ENCODE data around the gene SMIM43.
"Not testable (repeated sequence)": the region's sequence is repeated elsewhere in the genome, so short reads cannot be mapped to it uniquely, and the experiment has no call there.

SMIM43 gene

DNA sequence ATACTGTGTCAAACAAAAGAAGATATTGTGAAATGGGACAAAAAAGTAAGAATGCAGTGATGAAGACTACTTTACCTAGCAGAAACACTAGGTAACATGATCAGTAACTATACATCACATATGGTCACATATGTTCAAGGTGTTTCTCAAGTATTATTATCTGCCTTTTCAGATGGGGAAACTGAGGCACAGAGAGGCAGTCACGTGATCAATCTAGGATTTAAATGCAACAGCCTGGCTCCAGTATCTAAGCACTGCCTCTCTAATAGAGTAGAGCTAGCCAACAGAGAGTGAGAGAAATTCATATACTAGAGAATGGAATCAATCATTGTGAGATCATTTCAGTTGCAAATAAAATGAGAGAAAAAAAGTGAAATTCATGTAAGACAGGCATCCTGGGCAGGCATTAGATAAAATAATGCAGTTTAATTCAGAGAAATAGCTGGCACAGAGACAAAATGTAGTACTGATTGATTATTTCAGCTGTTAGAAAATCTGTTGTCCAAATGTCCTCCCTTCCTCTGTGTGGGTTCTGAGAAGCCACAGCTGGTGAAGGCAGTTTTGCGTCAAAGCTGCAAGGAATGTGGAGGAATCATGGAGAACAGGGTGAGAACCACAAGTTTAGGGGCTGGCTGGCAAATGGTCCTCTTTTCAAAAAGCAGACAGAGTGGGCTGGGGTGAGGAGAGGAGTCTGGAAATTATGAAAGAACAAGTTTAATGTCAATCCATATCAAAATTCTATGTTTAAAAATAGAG, 26.0 kb downstream of the SMIM43 start:
- H3K9me3 ChIP-seq, result no peaks in the 10 kb centered on the region
- H3K4me1 ChIP-seq, result no peaks in the 10 kb centered on the region
- no peaks in the 10 kb centered on the region for H3K36me3 ChIP-seq (replicated peaks)
- DNase-seq (ENCODE audit: low spot score in 2 of 2), result no peak
- H3K27me3 ChIP-seq (ENCODE audit: low read depth), result no peaks in the 10 kb centered on the region
- in situ Hi-C loops (cut with MboI; ENCODE audit: low sequenced_read_pairs), result no loop called here
- no peak overlapping the region for H3K4me3 ChIP-seq

DNA sequence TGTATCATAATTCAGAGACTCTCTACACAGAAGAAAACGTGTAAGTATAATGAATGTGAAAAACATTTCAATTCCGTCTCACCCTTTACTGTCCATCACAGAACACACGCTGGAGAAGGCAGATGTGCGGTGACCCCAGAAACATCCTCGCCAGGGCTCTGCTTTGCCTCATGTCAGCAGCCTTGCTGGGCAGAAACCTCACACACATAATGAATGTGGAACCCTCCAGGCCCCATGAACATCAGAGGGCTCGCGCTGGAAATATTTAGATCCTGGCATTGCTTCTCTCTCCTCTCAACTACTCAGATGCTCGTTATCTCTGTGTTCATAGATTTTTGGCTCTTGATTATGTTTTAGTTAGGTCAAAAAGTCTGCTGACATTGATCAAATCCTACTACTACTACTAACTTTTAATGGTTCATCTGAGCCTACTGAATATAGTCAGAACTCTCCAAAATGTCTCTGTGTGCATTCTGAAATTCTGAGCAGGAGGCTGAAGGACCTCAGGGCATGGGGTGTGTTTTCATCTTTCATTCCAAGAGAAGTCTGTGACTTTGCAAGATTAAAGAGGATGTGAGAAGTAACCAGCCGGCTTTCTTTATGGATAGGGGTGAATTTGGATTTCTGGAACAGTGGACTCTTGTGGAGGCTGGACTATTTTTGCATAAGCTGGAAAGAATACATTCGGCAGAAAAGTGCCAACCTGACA, 27.0 kb downstream of the SMIM43 start:
- Histone ChIP-seq H3K9me3 (no peaks in the 10 kb centered on the region), H3K4me1 (no peaks in the 10 kb centered on the region), H3K4me3 (no peak overlapping the region), H3K36me3 (replicated peaks) (no peaks in the 10 kb centered on the region), H3K27me3 (ENCODE audit: low read depth) (no peaks in the 10 kb centered on the region)
- in situ Hi-C loops (cut with MboI; ENCODE audit: low sequenced_read_pairs), result no loop called here
- DNase-seq (ENCODE audit: low spot score in 2 of 2), result no peak

DNA sequence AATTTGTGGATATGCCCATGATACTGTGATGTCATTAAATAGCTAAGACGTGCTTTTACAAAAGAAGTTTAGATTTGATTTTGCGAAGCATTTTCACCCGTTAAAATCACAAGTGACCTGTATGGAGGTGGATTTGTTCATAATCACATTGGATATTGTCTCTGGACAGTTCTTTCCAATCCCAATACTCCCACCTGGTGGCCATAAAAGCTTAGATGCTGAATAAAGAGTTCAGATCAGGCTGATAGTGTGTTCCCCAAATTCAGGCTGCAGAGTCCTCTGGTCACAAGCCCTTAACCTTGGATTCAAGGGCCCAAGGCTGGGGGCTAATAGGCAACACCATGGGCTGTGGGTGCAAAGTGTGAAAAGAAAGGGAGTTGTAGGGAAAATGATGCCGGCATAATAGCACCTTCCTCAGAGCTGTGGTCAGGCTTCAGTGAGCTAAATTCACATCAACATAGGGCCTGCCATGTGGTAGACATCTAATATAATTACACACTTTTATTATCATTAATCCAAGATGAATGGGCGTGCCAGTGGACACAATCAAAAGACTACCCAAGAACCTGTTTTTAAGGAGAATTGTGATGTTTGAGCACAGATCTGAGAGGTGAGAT, 28.1 kb downstream of the SMIM43 start:
- no peaks in the 10 kb centered on the region for H3K9me3 ChIP-seq
- no peaks in the 10 kb centered on the region for H3K27me3 ChIP-seq (ENCODE audit: low read depth)
- H3K4me1 ChIP-seq, result no peaks in the 10 kb centered on the region
- H3K36me3 ChIP-seq (replicated peaks), result no peaks in the 10 kb centered on the region
- DNase-seq (ENCODE audit: low spot score in 2 of 2), result peak; percentile 43 to 67
- H3K4me3 ChIP-seq, result no peak overlapping the region
- in situ Hi-C loops (cut with MboI; ENCODE audit: low sequenced_read_pairs), result no loop called here

DNA sequence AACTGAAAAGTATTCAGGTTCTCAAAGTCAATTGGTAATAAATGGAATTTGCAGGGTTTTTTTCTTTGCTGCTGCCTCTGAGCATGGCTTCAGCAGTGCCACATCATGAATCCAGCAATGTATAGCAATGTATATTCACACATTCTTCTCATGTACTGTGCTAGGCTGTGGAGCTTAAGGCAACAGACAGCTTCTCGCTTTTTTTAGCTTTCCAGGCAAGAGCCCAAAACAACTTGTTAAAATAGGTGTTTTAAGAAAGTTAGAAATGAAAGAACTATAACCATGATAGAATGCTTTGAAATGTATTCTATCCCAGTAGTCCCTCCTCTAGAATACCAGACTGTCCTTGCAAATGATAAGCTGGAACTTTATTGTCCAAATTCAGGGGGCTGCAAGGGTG, 30.4 kb downstream of the SMIM43 start:
- no peak overlapping the region for H3K4me3 ChIP-seq
- H3K9me3 ChIP-seq, result no peaks in the 10 kb centered on the region
- H3K27me3 ChIP-seq (ENCODE audit: low read depth), result no peaks in the 10 kb centered on the region
- H3K4me1 ChIP-seq, result no peaks in the 10 kb centered on the region
- DNase-seq (ENCODE audit: low spot score in 2 of 2), result no peak
- H3K36me3 ChIP-seq (replicated peaks), result no peaks in the 10 kb centered on the region
- in situ Hi-C loops (cut with MboI; ENCODE audit: low sequenced_read_pairs), result no loop called here

DNA sequence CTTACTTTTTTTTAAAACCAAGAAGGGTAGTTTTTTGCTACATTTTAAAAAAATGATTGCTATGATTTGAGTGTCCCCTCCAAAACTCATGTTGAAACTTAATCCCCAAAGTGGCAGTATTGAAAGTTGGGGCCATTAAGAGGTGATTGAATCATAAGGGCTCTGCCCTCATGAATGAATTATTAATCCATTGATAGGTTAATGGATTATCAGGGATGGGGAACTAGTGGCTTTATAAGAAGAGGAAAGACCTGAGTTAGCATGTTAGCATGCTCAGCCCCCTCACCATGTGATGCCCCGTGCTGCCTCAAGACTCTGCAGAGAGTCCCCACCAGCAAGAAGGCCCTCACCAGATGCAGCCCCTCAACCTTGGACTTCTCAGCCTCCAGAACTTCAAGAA, 31.0 kb downstream of the SMIM43 start:
- in situ Hi-C loops (cut with MboI; ENCODE audit: low sequenced_read_pairs), result no loop called here
- Histone ChIP-seq H3K9me3 (no peaks in the 10 kb centered on the region), H3K36me3 (replicated peaks) (no peaks in the 10 kb centered on the region), H3K27me3 (ENCODE audit: low read depth) (no peaks in the 10 kb centered on the region), H3K4me3 (no peak overlapping the region), H3K4me1 (no peaks in the 10 kb centered on the region)
- DNase-seq (ENCODE audit: low spot score in 2 of 2), result no peak

DNA sequence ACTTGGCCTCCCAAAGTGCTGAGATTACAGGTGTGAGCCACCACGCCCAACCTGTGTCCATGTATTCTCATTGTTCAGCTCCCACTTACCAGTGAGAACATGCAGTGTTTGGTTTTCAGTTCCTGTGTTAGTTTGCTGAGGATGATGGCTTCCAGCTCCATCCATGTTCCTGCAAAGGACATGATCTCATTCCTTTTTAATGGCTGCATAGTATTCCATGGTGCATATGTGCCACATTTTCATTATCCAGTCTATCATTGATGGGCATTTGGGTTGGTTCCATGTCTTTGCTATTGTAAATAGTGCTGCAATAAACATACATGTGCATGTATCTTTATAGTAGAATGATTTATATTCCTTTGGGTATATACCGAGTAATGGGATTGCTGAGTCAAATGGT, 35.2 kb downstream of the SMIM43 start:
- H3K27me3 ChIP-seq (ENCODE audit: low read depth); H3K9me3 ChIP-seq; H3K36me3 ChIP-seq (replicated peaks); in situ Hi-C loops (cut with MboI; ENCODE audit: low sequenced_read_pairs); H3K4me1 ChIP-seq; DNase-seq (ENCODE audit: low spot score in 2 of 2); H3K4me3 ChIP-seq: not testable (repeated sequence)

DNA sequence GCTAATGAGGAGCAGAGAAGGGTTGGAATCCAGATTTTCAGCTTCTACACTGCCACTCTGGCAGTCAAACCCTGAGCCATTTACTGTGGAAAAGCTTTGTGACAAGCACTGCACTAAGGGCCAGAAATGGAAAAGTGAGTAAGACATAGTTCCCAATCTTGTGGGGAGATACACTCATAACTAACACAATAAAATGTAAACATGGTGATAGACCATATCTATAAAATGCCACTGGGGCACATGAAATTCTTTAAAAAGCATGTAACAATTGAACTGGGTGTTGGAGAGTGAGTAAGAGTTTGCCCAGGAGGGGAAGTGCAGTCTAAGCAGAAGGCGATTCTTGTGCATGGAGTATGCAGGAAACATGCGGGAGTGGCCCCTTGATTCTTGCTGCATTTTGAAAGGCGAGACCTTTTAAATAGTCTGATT, 36.2 kb downstream of the SMIM43 start:
- no peaks in the 10 kb centered on the region for H3K9me3 ChIP-seq
- no peak for DNase-seq (ENCODE audit: low spot score in 2 of 2)
- in situ Hi-C loops (cut with MboI; ENCODE audit: low sequenced_read_pairs), result no loop called here
- H3K4me3 ChIP-seq, result no peak overlapping the region
- H3K4me1 ChIP-seq, result no peaks in the 10 kb centered on the region
- H3K27me3 ChIP-seq (ENCODE audit: low read depth), result no peaks in the 10 kb centered on the region
- no peaks in the 10 kb centered on the region for H3K36me3 ChIP-seq (replicated peaks)

DNA sequence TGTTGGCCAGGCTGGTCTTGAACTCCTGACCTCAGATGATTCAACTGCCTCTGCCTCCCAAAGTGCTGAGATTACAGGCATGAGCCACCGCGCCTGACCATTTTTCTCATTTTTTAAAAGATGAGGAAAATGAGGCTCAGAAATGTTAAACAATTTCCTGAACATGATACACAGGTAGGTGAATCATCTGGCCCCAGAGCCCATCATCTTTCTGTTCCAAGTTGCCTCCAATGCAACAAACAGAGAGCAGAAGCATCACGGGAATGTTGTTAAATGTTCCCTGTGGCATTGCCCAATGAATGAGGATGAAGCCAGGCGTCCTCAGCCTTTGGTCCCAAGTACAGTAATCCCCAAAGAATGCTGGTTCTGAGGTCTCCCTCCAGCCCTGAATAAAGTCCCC, 36.9 kb downstream of the SMIM43 start:
- no peaks in the 10 kb centered on the region for H3K4me1 ChIP-seq
- H3K4me3 ChIP-seq, result no peak overlapping the region
- H3K9me3 ChIP-seq, result no peaks in the 10 kb centered on the region
- in situ Hi-C loops (cut with MboI; ENCODE audit: low sequenced_read_pairs), result no loop called here
- no peaks in the 10 kb centered on the region for H3K27me3 ChIP-seq (ENCODE audit: low read depth)
- DNase-seq (ENCODE audit: low spot score in 2 of 2), result no peak
- H3K36me3 ChIP-seq (replicated peaks), result no peaks in the 10 kb centered on the region

DNA sequence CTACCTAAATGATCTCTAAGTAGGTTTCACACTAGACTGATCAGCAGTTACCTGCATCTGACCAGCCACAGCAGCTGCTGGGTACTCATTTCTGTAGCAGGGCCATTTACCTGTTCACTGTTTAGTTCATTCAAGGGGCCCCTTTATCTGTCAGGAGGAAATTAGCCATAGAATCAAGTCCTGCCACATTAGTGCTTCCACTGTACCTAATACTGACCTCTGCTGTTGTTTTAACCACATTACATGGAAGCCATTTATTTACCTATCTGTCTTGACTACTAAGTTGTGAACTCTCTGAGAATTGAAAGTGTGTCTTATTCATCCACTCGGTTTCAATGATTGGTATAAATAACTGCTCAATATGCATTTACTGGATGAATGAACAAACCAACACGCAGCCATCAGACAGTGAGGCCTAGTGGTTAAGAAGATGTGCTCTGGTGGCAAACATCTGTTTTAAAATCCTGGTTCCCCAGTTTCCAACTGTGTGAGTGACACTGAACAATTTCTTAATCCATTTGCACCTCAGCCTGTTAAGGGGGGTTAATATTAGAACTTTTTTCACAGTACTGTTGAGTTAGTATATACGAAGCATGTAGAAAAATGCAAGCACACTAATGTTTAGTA, 38.2 kb downstream of the SMIM43 start:
- H3K4me3 ChIP-seq, result no peak overlapping the region
- H3K27me3 ChIP-seq (ENCODE audit: low read depth), result no peaks in the 10 kb centered on the region
- in situ Hi-C loops (cut with MboI; ENCODE audit: low sequenced_read_pairs), result no loop called here
- no peaks in the 10 kb centered on the region for H3K9me3 ChIP-seq
- no peaks in the 10 kb centered on the region for H3K4me1 ChIP-seq
- no peaks in the 10 kb centered on the region for H3K36me3 ChIP-seq (replicated peaks)
- DNase-seq (ENCODE audit: low spot score in 2 of 2), result peak in 1 of 2 experiments; percentile 71

DNA sequence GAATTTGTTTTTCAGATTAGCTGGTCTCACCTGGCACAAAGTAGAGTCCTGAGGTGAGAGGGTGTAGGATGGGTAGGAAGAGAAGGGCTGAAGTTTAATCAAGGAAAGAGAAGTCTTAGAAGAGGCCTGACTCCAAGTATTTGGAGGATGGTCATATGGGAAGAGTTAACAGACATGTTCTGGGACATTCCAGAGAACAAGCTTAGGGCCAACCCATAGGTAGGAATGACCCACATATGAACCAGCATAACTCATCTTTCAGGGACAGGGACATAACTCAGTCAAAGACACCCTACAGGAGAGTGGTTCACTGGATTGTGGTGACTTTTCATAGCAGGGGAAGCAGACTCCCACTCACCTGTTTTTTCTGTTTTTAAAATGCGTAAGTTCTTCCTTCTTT, 40.3 kb downstream of the SMIM43 start:
- no peak for DNase-seq (ENCODE audit: low spot score in 2 of 2)
- in situ Hi-C loops (cut with MboI; ENCODE audit: low sequenced_read_pairs), result no loop called here
- no peaks in the 10 kb centered on the region; the same call in 1 of the 2 replicates for H3K4me1 ChIP-seq
- no peaks in the 10 kb centered on the region for H3K9me3 ChIP-seq
- no peak overlapping the region for H3K4me3 ChIP-seq
- no peaks in the 10 kb centered on the region for H3K27me3 ChIP-seq (ENCODE audit: low read depth)
- no peaks in the 10 kb centered on the region for H3K36me3 ChIP-seq (replicated peaks)

DNA sequence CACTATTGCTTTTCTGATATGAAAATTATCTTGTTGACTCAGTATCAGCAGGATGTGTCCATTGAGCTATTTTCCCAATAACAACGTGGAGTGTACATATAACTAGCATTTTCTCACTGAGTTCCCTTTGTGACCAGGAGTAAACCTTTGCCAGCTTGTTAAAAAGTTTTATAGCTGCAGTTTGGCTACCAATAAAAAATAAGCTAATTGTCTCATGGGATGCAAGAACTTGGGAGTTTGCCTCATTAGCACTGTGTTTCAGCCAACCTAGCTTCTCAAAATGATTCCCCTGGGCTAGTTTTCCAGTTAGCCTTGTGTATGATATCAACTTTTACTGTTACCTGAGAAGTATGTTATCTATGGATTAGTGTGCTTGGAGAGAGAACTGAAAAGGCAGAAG, 43.3 kb downstream of the SMIM43 start:
- H3K4me1 ChIP-seq, result no peaks in the 10 kb centered on the region; the same call in 1 of the 2 replicates
- no peaks in the 10 kb centered on the region for H3K27me3 ChIP-seq (ENCODE audit: low read depth)
- in situ Hi-C loops (cut with MboI; ENCODE audit: low sequenced_read_pairs), result no loop called here
- no peak overlapping the region for H3K4me3 ChIP-seq
- DNase-seq (ENCODE audit: low spot score in 2 of 2), result no peak
- no peaks in the 10 kb centered on the region for H3K36me3 ChIP-seq (replicated peaks)
- H3K9me3 ChIP-seq, result no peaks in the 10 kb centered on the region

DNA sequence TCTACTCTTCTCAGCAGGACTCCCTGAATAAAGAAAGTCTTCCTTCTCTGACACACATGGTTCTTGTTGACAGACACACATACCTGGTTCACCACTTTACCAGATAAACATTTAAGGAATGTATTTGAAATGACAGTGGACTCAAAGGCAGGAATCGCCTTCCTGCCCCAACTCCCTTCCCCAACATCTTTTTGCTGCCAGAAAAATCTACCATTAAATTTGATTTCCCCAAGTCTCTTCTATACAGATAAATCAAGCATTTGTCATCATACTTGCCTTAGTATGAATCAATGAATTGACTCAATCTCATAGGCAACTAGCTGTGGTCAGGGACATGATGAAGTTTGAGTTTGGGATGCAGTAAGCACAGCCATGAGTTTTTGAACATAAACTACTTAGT, 44.9 kb downstream of the SMIM43 start:
- H3K9me3 ChIP-seq, result no peaks in the 10 kb centered on the region
- DNase-seq (ENCODE audit: low spot score in 2 of 2), result no peak
- in situ Hi-C loops (cut with MboI; ENCODE audit: low sequenced_read_pairs), result no loop called here
- no peaks in the 10 kb centered on the region for H3K36me3 ChIP-seq (replicated peaks)
- no peaks in the 10 kb centered on the region for H3K27me3 ChIP-seq (ENCODE audit: low read depth)
- no peak overlapping the region for H3K4me3 ChIP-seq
- H3K4me1 ChIP-seq, result no peaks in the 10 kb centered on the region; the same call in 1 of the 2 replicates

DNA sequence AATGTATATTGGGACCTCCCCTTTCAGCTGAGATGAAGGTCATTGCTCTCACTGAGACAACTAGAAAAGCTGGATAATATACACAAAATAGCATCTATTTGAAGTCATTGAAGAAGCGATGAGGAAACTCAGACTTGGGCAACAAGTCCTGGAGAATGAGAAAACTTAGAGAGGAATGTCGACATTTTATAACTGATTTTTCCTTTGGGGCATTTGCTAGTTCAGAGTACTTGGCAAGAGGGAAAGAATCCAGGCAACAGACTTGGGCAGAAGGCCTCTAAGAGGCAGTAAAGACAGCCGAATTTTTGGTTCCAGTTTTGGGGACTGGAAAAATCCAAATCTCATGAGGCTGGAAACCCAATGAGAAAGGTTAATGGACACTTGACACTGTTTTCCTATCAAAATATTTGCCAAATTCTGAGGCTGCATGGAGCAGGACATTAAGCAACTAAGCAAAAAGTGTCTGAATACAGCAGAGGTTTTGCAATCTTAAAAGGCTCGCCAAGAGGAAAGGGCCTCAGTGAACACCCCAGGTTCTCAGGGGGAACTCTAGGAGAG, 47.2 kb downstream of the SMIM43 start:
- H3K4me3 ChIP-seq, result no peak overlapping the region
- in situ Hi-C loops (cut with MboI; ENCODE audit: low sequenced_read_pairs), result no loop called here

More for the DNA sequence above, 47.2 kb downstream of the SMIM43 start:
- no peaks in the 10 kb centered on the region for H3K36me3 ChIP-seq (replicated peaks)
- no peaks in the 10 kb centered on the region for H3K9me3 ChIP-seq
- no peaks in the 10 kb centered on the region for H3K27me3 ChIP-seq (ENCODE audit: low read depth)
- DNase-seq (ENCODE audit: low spot score in 2 of 2), result no peak
- no peaks in the 10 kb centered on the region; the same call in 1 of the 2 replicates for H3K4me1 ChIP-seq
